ENCODE data around the gene BHMT2. TPM values are rescaled to one million over a fixed set of nuclear protein-coding genes. Genes with fewer than 3 reads are reported as not detected.

Gene BHMT2
- total and polyA plus RNA-seq, 2 experiments from 2014 or later = 1.7 to 1.9 TPM

DNA sequence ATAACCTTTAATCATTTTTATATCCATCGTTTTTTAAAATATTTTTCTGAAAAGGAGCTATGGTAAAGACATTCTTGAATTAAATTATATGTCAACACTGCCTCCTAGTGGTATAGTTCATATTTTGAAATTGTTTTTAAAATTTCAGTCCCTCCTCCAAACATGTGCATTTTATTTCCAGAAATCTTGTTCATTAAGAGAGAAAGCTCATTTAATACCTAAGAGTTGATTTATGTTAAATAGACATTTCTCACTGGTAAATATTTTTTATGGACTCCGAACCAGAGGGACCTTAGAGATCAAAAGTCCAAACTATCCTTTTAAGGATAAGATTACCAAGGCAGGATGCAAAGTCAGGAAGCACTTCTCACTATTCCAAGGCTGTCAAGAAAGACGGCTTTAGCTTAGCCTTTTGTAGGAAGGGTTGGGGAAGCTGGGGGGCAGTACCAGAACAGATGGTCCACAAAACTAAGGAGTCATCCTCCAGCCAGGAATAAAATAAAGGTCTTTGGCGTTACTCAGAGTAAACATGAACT, 63.6 kb downstream of the BHMT2 start:
- H3K9me3 Mint-ChIP-seq = no peaks in the 10 kb centered on the region
- H3K4me1 Mint-ChIP-seq = peaks cover 22% of the 10 kb centered on the region
- H3K36me3 ChIP-seq (ENCODE audit: insufficient read depth) = no peaks in the 10 kb centered on the region
- peak overlapping the region; percentile 80 for H3K4me3 Mint-ChIP-seq
- no peak overlapping the region for H3K27ac ChIP-seq (ENCODE audit: low read depth)
- no peaks in the 10 kb centered on the region for H3K79me2 ChIP-seq (replicated peaks; ENCODE audit: insufficient read depth)
- peaks cover 20% of the 10 kb centered on the region for H3K4me1 ChIP-seq (ENCODE audit: insufficient read depth)
- no peaks in the 10 kb centered on the region for H4K20me1 ChIP-seq (replicated peaks; ENCODE audit: insufficient read depth)
- H3K27ac Mint-ChIP-seq = peak overlapping the region; percentile 99
- TF ChIP-seq, protein P1, sequence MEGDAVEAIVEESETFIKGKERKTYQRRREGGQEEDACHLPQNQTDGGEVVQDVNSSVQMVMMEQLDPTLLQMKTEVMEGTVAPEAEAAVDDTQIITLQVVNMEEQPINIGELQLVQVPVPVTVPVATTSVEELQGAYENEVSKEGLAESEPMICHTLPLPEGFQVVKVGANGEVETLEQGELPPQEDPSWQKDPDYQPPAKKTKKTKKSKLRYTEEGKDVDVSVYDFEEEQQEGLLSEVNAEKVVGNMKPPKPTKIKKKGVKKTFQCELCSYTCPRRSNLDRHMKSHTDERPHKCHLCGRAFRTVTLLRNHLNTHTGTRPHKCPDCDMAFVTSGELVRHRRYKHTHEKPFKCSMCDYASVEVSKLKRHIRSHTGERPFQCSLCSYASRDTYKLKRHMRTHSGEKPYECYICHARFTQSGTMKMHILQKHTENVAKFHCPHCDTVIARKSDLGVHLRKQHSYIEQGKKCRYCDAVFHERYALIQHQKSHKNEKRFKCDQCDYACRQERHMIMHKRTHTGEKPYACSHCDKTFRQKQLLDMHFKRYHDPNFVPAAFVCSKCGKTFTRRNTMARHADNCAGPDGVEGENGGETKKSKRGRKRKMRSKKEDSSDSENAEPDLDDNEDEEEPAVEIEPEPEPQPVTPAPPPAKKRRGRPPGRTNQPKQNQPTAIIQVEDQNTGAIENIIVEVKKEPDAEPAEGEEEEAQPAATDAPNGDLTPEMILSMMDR (conservative IDR thresholded peaks at IDR 0.05; ENCODE audit: low read depth in 2 of 2) = peak in 1 of 2 experiments; percentile 70; a peak in 3 of 4 replicates
- TF ChIP-seq NANOG (IDR thresholded peaks at IDR 0.05; ENCODE audit: borderline replicate concordance) = no peak
- TF ChIP-seq, protein P2, sequence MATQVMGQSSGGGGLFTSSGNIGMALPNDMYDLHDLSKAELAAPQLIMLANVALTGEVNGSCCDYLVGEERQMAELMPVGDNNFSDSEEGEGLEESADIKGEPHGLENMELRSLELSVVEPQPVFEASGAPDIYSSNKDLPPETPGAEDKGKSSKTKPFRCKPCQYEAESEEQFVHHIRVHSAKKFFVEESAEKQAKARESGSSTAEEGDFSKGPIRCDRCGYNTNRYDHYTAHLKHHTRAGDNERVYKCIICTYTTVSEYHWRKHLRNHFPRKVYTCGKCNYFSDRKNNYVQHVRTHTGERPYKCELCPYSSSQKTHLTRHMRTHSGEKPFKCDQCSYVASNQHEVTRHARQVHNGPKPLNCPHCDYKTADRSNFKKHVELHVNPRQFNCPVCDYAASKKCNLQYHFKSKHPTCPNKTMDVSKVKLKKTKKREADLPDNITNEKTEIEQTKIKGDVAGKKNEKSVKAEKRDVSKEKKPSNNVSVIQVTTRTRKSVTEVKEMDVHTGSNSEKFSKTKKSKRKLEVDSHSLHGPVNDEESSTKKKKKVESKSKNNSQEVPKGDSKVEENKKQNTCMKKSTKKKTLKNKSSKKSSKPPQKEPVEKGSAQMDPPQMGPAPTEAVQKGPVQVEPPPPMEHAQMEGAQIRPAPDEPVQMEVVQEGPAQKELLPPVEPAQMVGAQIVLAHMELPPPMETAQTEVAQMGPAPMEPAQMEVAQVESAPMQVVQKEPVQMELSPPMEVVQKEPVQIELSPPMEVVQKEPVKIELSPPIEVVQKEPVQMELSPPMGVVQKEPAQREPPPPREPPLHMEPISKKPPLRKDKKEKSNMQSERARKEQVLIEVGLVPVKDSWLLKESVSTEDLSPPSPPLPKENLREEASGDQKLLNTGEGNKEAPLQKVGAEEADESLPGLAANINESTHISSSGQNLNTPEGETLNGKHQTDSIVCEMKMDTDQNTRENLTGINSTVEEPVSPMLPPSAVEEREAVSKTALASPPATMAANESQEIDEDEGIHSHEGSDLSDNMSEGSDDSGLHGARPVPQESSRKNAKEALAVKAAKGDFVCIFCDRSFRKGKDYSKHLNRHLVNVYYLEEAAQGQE (IDR thresholded peaks at IDR 0.05; ENCODE audit: unreplicated experiment) = no peak
- TF ChIP-seq, protein P3, sequence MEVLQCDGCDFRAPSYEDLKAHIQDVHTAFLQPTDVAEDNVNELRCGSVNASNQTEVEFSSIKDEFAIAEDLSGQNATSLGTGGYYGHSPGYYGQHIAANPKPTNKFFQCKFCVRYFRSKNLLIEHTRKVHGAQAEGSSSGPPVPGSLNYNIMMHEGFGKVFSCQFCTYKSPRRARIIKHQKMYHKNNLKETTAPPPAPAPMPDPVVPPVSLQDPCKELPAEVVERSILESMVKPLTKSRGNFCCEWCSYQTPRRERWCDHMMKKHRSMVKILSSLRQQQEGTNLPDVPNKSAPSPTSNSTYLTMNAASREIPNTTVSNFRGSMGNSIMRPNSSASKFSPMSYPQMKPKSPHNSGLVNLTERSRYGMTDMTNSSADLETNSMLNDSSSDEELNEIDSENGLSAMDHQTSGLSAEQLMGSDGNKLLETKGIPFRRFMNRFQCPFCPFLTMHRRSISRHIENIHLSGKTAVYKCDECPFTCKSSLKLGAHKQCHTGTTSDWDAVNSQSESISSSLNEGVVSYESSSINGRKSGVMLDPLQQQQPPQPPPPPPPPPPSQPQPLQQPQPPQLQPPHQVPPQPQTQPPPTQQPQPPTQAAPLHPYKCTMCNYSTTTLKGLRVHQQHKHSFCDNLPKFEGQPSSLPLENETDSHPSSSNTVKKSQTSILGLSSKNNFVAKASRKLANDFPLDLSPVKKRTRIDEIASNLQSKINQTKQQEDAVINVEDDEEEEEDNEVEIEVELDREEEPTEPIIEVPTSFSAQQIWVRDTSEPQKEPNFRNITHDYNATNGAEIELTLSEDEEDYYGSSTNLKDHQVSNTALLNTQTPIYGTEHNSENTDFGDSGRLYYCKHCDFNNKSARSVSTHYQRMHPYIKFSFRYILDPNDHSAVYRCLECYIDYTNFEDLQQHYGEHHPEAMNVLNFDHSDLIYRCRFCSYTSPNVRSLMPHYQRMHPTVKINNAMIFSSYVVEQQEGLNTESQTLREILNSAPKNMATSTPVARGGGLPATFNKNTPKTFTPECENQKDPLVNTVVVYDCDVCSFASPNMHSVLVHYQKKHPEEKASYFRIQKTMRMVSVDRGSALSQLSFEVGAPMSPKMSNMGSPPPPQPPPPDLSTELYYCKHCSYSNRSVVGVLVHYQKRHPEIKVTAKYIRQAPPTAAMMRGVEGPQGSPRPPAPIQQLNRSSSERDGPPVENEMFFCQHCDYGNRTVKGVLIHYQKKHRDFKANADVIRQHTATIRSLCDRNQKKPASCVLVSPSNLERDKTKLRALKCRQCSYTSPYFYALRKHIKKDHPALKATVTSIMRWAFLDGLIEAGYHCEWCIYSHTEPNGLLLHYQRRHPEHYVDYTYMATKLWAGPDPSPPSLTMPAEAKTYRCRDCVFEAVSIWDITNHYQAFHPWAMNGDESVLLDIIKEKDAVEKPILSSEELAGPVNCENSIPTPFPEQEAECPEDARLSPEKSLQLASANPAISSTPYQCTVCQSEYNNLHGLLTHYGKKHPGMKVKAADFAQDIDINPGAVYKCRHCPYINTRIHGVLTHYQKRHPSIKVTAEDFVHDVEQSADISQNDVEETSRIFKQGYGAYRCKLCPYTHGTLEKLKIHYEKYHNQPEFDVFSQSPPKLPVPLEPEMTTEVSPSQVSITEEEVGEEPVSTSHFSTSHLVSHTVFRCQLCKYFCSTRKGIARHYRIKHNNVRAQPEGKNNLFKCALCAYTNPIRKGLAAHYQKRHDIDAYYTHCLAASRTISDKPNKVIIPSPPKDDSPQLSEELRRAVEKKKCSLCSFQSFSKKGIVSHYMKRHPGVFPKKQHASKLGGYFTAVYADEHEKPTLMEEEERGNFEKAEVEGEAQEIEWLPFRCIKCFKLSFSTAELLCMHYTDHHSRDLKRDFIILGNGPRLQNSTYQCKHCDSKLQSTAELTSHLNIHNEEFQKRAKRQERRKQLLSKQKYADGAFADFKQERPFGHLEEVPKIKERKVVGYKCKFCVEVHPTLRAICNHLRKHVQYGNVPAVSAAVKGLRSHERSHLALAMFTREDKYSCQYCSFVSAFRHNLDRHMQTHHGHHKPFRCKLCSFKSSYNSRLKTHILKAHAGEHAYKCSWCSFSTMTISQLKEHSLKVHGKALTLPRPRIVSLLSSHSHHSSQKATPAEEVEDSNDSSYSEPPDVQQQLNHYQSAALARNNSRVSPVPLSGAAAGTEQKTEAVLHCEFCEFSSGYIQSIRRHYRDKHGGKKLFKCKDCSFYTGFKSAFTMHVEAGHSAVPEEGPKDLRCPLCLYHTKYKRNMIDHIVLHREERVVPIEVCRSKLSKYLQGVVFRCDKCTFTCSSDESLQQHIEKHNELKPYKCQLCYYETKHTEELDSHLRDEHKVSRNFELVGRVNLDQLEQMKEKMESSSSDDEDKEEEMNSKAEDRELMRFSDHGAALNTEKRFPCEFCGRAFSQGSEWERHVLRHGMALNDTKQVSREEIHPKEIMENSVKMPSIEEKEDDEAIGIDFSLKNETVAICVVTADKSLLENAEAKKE (CRISPR knock-in tag; IDR thresholded peaks at IDR 0.05) = no peak
- peak overlapping the region; percentile 60 for H3K4me2 ChIP-seq
- no peaks in the 10 kb centered on the region; the same call in 1 of the 2 replicates for H3K9me2 ChIP-seq (ENCODE audit: insufficient read depth)
- 0 out of 2 replicates have a peak, but pooled peaks cover 2% of the 10 kb centered on the region for H3F3A ChIP-seq (replicated peaks; ENCODE audit: low read depth)
- DNase-seq (ENCODE audit: low spot score) (peak; percentile 71), ATAC-seq (peak; percentile 13; the same call in 2 of the 3 replicates)
- no peaks in the 10 kb centered on the region for H3K27me3 ChIP-seq (ENCODE audit: insufficient read depth)
- no peak overlapping the region; the same call in 1 of the 2 replicates for H2AFZ ChIP-seq
- peaks cover 2% of the 10 kb centered on the region for H3K27me3 Mint-ChIP-seq (ENCODE audit: insufficient read depth, low read depth, poor library complexity)
- H3K4me3 ChIP-seq = peak overlapping the region; percentile 41; the same call in 1 of the 2 replicates
- no peaks in the 10 kb centered on the region for H3K36me3 Mint-ChIP-seq (ENCODE audit: low read depth)
